Hepatocyte (in vitro differentiated cells): Measurements from ENCODE around the gene FADS3. TPM values are rescaled to one million over a fixed set of nuclear protein-coding genes. Genes with fewer than 3 reads are reported as not detected.

Source experiments
- DNase-seq: peaks from one replicate; pipeline ENCODE4 v3.0.0-alpha.2; 2016; ENCODE audit warnings: low spot score
- H2AFZ ChIP-seq: fragments of 200-600 bp; sonication (generic); 2 replicates; pipeline ENCODE4 v1.6.0; 2016; ENCODE audit warnings: antibody characterized with exemption, mild to moderate bottlenecking
- H3K27ac ChIP-seq: fragments of 200-600 bp; sonication (generic); 2 replicates; pipeline ENCODE4 v1.5.1; 2016; ENCODE audit warnings: mild to moderate bottlenecking
- H3K27me3 ChIP-seq: fragments of 200-600 bp; sonication (generic); 2 replicates; pipeline ENCODE4 v1.6.1; 2016
- H3K36me3 ChIP-seq: fragments of 200-600 bp; sonication (generic); replicated peaks from 2 replicates; pipeline ENCODE4 v1.5.1; 2016; ENCODE audit warnings: low read depth; ENCODE audit not compliant: insufficient read depth
- H3K4me1 ChIP-seq: fragments of 200-600 bp; sonication (generic); 2 replicates; pipeline ENCODE4 v1.5.1; 2016; ENCODE audit warnings: mild to moderate bottlenecking, moderate library complexity; ENCODE audit not compliant: insufficient read depth
- H3K4me2 ChIP-seq: fragments of 200-600 bp; sonication (generic); 2 replicates; pipeline ENCODE4 v1.6.0; 2016
- H3K4me3 ChIP-seq: fragments of 200-600 bp; sonication (generic); 2 replicates; pipeline ENCODE4 v1.5.1; 2016; ENCODE audit warnings: mild to moderate bottlenecking
- H3K79me2 ChIP-seq: fragments of 200-600 bp; sonication (generic); 2 replicates; pipeline ENCODE4 v1.6.0; 2017; ENCODE audit warnings: mild to moderate bottlenecking
- H3K9me2 ChIP-seq: fragments of 200-600 bp; sonication (generic); replicated peaks from 2 replicates; pipeline ENCODE4 v1.6.0; 2017; ENCODE audit warnings: mild to moderate bottlenecking; ENCODE audit not compliant: insufficient read depth
- H3K9me3 ChIP-seq: fragments of 200-600 bp; sonication (generic); 2 replicates; pipeline ENCODE4 v1.5.1; 2016; ENCODE audit warnings: low read depth, mild to moderate bottlenecking
- H4K20me1 ChIP-seq: fragments of 200-600 bp; sonication (generic); 2 replicates; pipeline ENCODE4 v1.6.0; 2016; ENCODE audit warnings: mild to moderate bottlenecking; ENCODE audit not compliant: insufficient read depth, poor library complexity, severe bottlenecking
- CTCF ChIP-seq: fragments of 200-600 bp; sonication (generic); IDR thresholded peaks from 2 replicates; pipeline ENCODE4 v1.5.1; 2016; ENCODE audit warnings: antibody characterized with exemption, mild to moderate bottlenecking; ENCODE audit not compliant: poor library complexity
- EZH2 ChIP-seq: fragments of 200-600 bp; sonication (generic); IDR thresholded peaks from 2 replicates; pipeline ENCODE4 v1.6.1; 2016; ENCODE audit warnings: antibody characterized with exemption, mild to moderate bottlenecking, borderline replicate concordance
- EZH2phosphoT487 ChIP-seq: fragments of 200-600 bp; sonication (generic); IDR thresholded peaks from one replicate; pipeline ENCODE4 v1.6.1; 2018; ENCODE audit warnings: antibody characterized with exemption, mild to moderate bottlenecking, low read depth, moderate library complexity; ENCODE audit not compliant: unreplicated experiment, severe bottlenecking
- WGBS: methylation state at CpG from one replicate; pipeline ENCODE4 v1.1.6; 2016; ENCODE audit warnings: low lambda C conversion rate; ENCODE audit errors: missing lambda C conversion rate; 5-methylcytosine and 5-hydroxymethylcytosine counted together
- polyA plus RNA-seq: library from polyadenylated mRNA; unstranded; fragments of >200 nt; fragmentation: Nextera tagmentation; extraction: Ambion mirVana; gene quantifications from 2 replicates; pipeline ENCODE4 v1.2.1, GENCODE V29; 2016
- total RNA-seq: library from RNA; depleted of rRNA; stranded (reverse); fragments of >200 nt; gene quantifications from 2 replicates; pipeline ENCODE4 v1.2.3, GENCODE V29; 2014

FADS3 gene
- total and polyA plus RNA-seq, 2 experiments from 2014 or later, result 19.4 to 37.0 TPM

GRCh38 chr11:61866958-61867343 lies 24.4 kb downstream of the FADS3 start:
- WGBS, result 91% methylated on average over 6 of the region's 6 CpGs
- Histone ChIP-seq H4K20me1 (no peaks in the 10 kb centered on the region), H2AFZ (no peak overlapping the region), H3K79me2 (no peaks in the 10 kb centered on the region), H3K4me2 (no peak overlapping the region), H3K9me3 (no peaks in the 10 kb centered on the region), H3K9me2 (no peaks in the 10 kb centered on the region), H3K27me3 (no peaks in the 10 kb centered on the region), H3K36me3 (no peaks in the 10 kb centered on the region), H3K4me1 (peaks cover 4% of the 10 kb centered on the region), H3K27ac (no peak overlapping the region), H3K4me3 (no peak overlapping the region)
- no peak for DNase-seq
- TF ChIP-seq CTCF (no peak), EZH2phosphoT487 (no peak), EZH2 (no peak)

DNA sequence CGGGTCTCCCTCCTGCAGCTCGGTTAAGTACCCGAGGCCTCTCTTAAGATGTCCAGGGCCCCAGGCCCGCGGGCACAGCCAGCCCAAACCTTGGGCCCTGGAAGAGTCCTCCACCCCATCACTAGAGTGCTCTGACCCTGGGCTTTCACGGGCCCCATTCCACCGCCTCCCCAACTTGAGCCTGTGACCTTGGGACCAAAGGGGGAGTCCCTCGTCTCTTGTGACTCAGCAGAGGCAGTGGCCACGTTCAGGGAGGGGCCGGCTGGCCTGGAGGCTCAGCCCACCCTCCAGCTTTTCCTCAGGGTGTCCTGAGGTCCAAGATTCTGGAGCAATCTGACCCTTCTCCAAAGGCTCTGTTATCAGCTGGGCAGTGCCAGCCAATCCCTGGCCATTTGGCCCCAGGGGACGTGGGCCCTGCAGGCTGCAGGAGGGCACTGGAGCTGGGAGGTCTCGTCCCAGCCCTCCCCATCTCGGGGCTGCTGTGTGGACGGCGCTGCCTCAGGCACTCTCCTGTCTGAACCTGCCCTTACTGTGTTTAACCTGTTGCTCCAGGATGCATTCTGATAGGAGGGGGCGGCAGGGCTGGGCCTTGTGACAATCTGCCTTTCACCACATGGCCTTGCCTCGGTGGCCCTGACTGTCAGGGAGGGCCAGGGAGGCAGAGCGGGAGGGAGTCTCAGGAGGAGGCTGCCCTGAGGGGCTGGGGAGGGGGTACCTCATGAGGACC lies 25.0 kb downstream of the FADS3 start:
- Histone ChIP-seq H3K79me2 (no peaks in the 10 kb centered on the region), H3K27me3 (no peaks in the 10 kb centered on the region), H2AFZ (no peak overlapping the region), H3K9me2 (no peaks in the 10 kb centered on the region), H3K4me1 (peaks cover 2% of the 10 kb centered on the region), H3K36me3 (no peaks in the 10 kb centered on the region), H4K20me1 (no peaks in the 10 kb centered on the region), H3K4me2 (no peak overlapping the region), H3K9me3 (no peaks in the 10 kb centered on the region), H3K27ac (no peak overlapping the region), H3K4me3 (no peak overlapping the region)
- DNase-seq, result no peak
- WGBS, result 83% methylated on average over 18 of the region's 18 CpGs
- TF ChIP-seq EZH2, result no peak
- no peak for TF ChIP-seq EZH2phosphoT487

- Histone ChIP-seq H3K4me1 (no peaks in the 10 kb centered on the region), H2AFZ (no peak overlapping the region), H4K20me1 (no peaks in the 10 kb centered on the region), H3K36me3 (no peaks in the 10 kb centered on the region), H3K79me2 (no peaks in the 10 kb centered on the region), H3K27me3 (no peaks in the 10 kb centered on the region), H3K9me3 (no peaks in the 10 kb centered on the region), H3K4me3 (no peak overlapping the region), H3K4me2 (no peak overlapping the region), H3K27ac (no peak overlapping the region), H3K9me2 (no peaks in the 10 kb centered on the region)
- TF ChIP-seq EZH2phosphoT487 (no peak), EZH2 (no peak)
- DNase-seq, result no peak
- 95% methylated on average over 20 of the region's 20 CpGs for WGBS
These were observed 26.2 kb downstream of the FADS3 start for GRCh38 chr11:61864814-61865775.

GRCh38 chr11:61863548-61864081 lies 27.7 kb downstream of the FADS3 start:
- 93% methylated on average over 13 of the region's 13 CpGs for WGBS
- no peaks in the 10 kb centered on the region for H3K36me3 ChIP-seq

More at GRCh38 chr11:61863548-61864081, 27.7 kb downstream of the FADS3 start:
- no peak overlapping the region for H2AFZ ChIP-seq
- no peaks in the 10 kb centered on the region for H3K9me3 ChIP-seq
- H3K4me2 ChIP-seq, result no peak overlapping the region
- H4K20me1 ChIP-seq, result no peaks in the 10 kb centered on the region
- no peaks in the 10 kb centered on the region for H3K4me1 ChIP-seq
- TF ChIP-seq EZH2phosphoT487, result no peak
- no peak for TF ChIP-seq EZH2
- TF ChIP-seq CTCF, result no peak
- H3K27ac ChIP-seq, result no peak overlapping the region
- H3K79me2 ChIP-seq, result no peaks in the 10 kb centered on the region
- no peak for DNase-seq
- H3K27me3 ChIP-seq, result no peaks in the 10 kb centered on the region
- no peak overlapping the region for H3K4me3 ChIP-seq
- H3K9me2 ChIP-seq, result no peaks in the 10 kb centered on the region
